CD14-positive monocyte (primary cell): ENCODE results near the gene CHCHD10. TPM values are rescaled to one million over a fixed set of nuclear protein-coding genes. Genes with fewer than 3 reads are reported as not detected.
A peak's percentile ranks its signal among the peaks of the same experiment; 100 is the strongest.

Experiments used
- DNase-seq, 3 donors: peaks; one replicate each; pipeline ENCODE4 v3.0.0-alpha.2; 2011 to 2022
- H2AFZ ChIP-seq: 2 replicates; pipeline ENCODE4 v1.6.0; 2012; ENCODE audit warnings: mild to moderate bottlenecking, low read depth, low read length, inconsistent platforms; ENCODE audit not compliant: insufficient read depth, poor library complexity, severe bottlenecking
- H3K27ac ChIP-seq, 2 donors: 1 replicate in 1 of 2; 2 replicates in 1 of 2; pipeline ENCODE4 v1.5.1; 2012 to 2013; ENCODE audit warnings: low read length in 2 of 2, control low read depth in 1 of 2, inconsistent platforms in 1 of 2, low read depth in 1 of 2, mild to moderate bottlenecking in 1 of 2
- H3K27me3 ChIP-seq, 2 donors: one replicate each; pipeline versions ENCODE4 v1.6.0 to v1.6.1; 2011 to 2013; ENCODE audit warnings: low read length in 2 of 2; ENCODE audit not compliant: control insufficient read depth in 2 of 2, insufficient read depth in 2 of 2
- H3K36me3 ChIP-seq, 2 donors: replicated peaks in 1 of 2; 1 replicate in 1 of 2; 2 replicates in 1 of 2; pipeline versions ENCODE4 v1.5.1 to v1.6.1; 2012 to 2013; ENCODE audit warnings: low read length in 2 of 2, control low read depth in 1 of 2, inconsistent platforms in 1 of 2, mild to moderate bottlenecking in 1 of 2; ENCODE audit not compliant: insufficient read depth in 2 of 2, control insufficient read depth in 1 of 2
- H3K4me1 ChIP-seq, 2 donors: 1 replicate in 1 of 2; 2 replicates in 1 of 2; pipeline versions ENCODE4 v1.5.1 to v1.6.1; 2012 to 2013; ENCODE audit warnings: low read length in 2 of 2, control low read depth in 1 of 2, inconsistent platforms in 1 of 2, mild to moderate bottlenecking in 1 of 2, moderate library complexity in 1 of 2; ENCODE audit not compliant: insufficient read depth in 2 of 2, control insufficient read depth in 1 of 2
- H3K4me2 ChIP-seq: replicated peaks from 2 replicates; pipeline ENCODE3; 2012; ENCODE audit warnings: low read length, moderate library complexity, mild to moderate bottlenecking; ENCODE audit not compliant: poor library complexity, severe bottlenecking; ENCODE audit errors: extremely low read depth
- H3K4me3 ChIP-seq, 3 experiments: fragments of 200-600 bp in 1 of 3; sonication (generic) in 1 of 3; replicated peaks in 1 of 3; 1 replicate in 2 of 3; 2 replicates in 1 of 3; pipeline ENCODE4 v1.5.1; 2011 to 2013; ENCODE audit warnings: low read length in 3 of 3, mild to moderate bottlenecking in 3 of 3, control low read depth in 2 of 3, low read depth in 2 of 3, inconsistent platforms in 1 of 3, moderate library complexity in 1 of 3
- H3K79me2 ChIP-seq: 2 replicates; pipeline ENCODE4 v1.6.0; 2012; ENCODE audit warnings: mild to moderate bottlenecking, control low read depth, inconsistent platforms, low read length, moderate library complexity; ENCODE audit not compliant: insufficient read depth
- H3K9ac ChIP-seq: 2 replicates; pipeline ENCODE4 v1.6.0; 2017; ENCODE audit warnings: low read length, mild to moderate bottlenecking; ENCODE audit not compliant: insufficient read depth, poor library complexity, severe bottlenecking
- H3K9me3 ChIP-seq, 2 donors: replicated peaks in 1 of 2; 1 replicate in 1 of 2; 2 replicates in 1 of 2; pipeline versions ENCODE4 v1.5.1 to v1.6.1; 2012 to 2013; ENCODE audit warnings: low read length in 2 of 2, control low read depth in 1 of 2; ENCODE audit not compliant: control insufficient read depth in 1 of 2, insufficient read depth in 1 of 2
- H4K20me1 ChIP-seq: 2 replicates; pipeline ENCODE4 v1.6.0; 2012; ENCODE audit warnings: mild to moderate bottlenecking, low read length, control low read depth, moderate library complexity; ENCODE audit not compliant: insufficient read depth
- H3K27ac Mint-ChIP-seq, 7 donors: one replicate each; pipeline ENCODE4 v1.8.0; 2020; ENCODE audit warnings: mild to moderate bottlenecking in 7 of 7, mixed read lengths in 7 of 7, moderate library complexity in 6 of 7, inconsistent platforms in 2 of 7
- H3K27me3 Mint-ChIP-seq, 3 donors: one replicate each; pipeline ENCODE4 v1.8.0; 2021 to 2022; ENCODE audit warnings: low read depth in 3 of 3, mild to moderate bottlenecking in 3 of 3, mixed read lengths in 3 of 3, moderate library complexity in 3 of 3, inconsistent platforms in 1 of 3
- H3K36me3 Mint-ChIP-seq, 2 donors: one replicate each; pipeline ENCODE4 v1.8.0; 2020; ENCODE audit warnings: mixed read lengths in 2 of 2, inconsistent platforms in 1 of 2, mild to moderate bottlenecking in 1 of 2
- H3K4me1 Mint-ChIP-seq: one replicate; pipeline ENCODE4 v1.8.0; 2020; ENCODE audit warnings: mild to moderate bottlenecking, mixed read lengths
- H3K4me3 Mint-ChIP-seq, 2 donors: one replicate each; pipeline ENCODE4 v1.8.0; 2020; ENCODE audit warnings: mild to moderate bottlenecking in 2 of 2, mixed read lengths in 2 of 2, moderate library complexity in 1 of 2
- H3K9me3 Mint-ChIP-seq, 7 donors: one replicate each; pipeline ENCODE4 v1.8.0; 2020 to 2022; ENCODE audit warnings: mixed read lengths in 7 of 7, mild to moderate bottlenecking in 6 of 7, moderate library complexity in 6 of 7, inconsistent platforms in 2 of 7
- CTCF ChIP-seq: fragments of 200-600 bp; IDR thresholded peaks from one replicate; pipeline ENCODE4 v1.8.0; 2022; ENCODE audit warnings: antibody characterized with exemption, mild to moderate bottlenecking
- WGBS: methylation state at CpG from one replicate; pipeline ENCODE4 v1.1.5; 2013; ENCODE audit warnings: missing lambda C conversion rate; ENCODE audit not compliant: insufficient coverage; 5-methylcytosine and 5-hydroxymethylcytosine counted together
- intact Hi-C, 2 donors: fragments of 100-400 bp; cut with micrococcal nuclease; formaldehyde crosslinking; loops; one replicate each; pipeline versions ENCODE4 v1.15.0 to v1.15.1; 2023
- polyA plus RNA-seq, 3 donors: library from polyadenylated mRNA; depleted of rRNA in 1 of 3; unstranded in 2 of 3; stranded (reverse) in 1 of 3; fragments of 300-500 nt in 2 of 3; fragments of >200 nt in 1 of 3; fragmentation: Illumina TruSeq in 2 of 3; gene quantifications; 1 replicate in 2 of 3; 2 replicates in 1 of 3; pipeline ENCODE4 v1.2.3, GENCODE V29; 2012 to 2021

Gene CHCHD10
- polyA plus RNA-seq, 3 donors: 15.3 to 46.7 (median 26.8) TPM

- Histone ChIP-seq H3K27me3 (no peaks in the 10 kb centered on the region), H2AFZ (no peak overlapping the region), H3K4me3 (no peak overlapping the region), H4K20me1 (no peaks in the 10 kb centered on the region), H3K36me3 (peaks cover 0 to 8% of the 10 kb centered on the region in 2 donors), H3K9me3 (no peaks in the 10 kb centered on the region), H3K4me1 (peaks cover 18 to 21% of the 10 kb centered on the region in 2 donors), H3K27ac (no peak overlapping the region), H3K4me2 (no peak overlapping the region), H3K9ac (no peak overlapping the region), H3K79me2 (no peaks in the 10 kb centered on the region)
- Mint-ChIP-seq H3K27ac (peak overlapping the region in 1 of 7 donors; percentile 22), H3K4me1 (peaks cover 31% of the 10 kb centered on the region), H3K27me3 (peaks cover 2 to 3% (median 2%) of the 10 kb centered on the region in 3 donors), H3K36me3 (peaks cover 3 to 8% of the 10 kb centered on the region in 2 donors), H3K9me3 (no peaks in the 10 kb centered on the region), H3K4me3 (no peak overlapping the region)
- no peak for TF ChIP-seq CTCF
- intact Hi-C loops: no loop called here
- no peak for DNase-seq
- 93% methylated on average over 4 of the region's 6 CpGs for WGBS
Observed at GRCh38 chr22:23760056-23760455, 7.7 kb downstream of the CHCHD10 start.

GRCh38 chr22:23759566-23759965, 8.2 kb downstream of the CHCHD10 start:
- H3K27ac ChIP-seq: no peak overlapping the region
- no peak overlapping the region for H3K9ac ChIP-seq
- no peaks in the 10 kb centered on the region for H3K27me3 ChIP-seq
- H3K36me3 ChIP-seq: peaks cover 0 to 3% of the 10 kb centered on the region in 2 donors
- no peak for DNase-seq
- peaks cover 29% of the 10 kb centered on the region for H3K4me1 Mint-ChIP-seq
- H3K9me3 Mint-ChIP-seq: no peaks in the 10 kb centered on the region
- peaks cover 0 to 3% of the 10 kb centered on the region in 2 donors for H3K36me3 Mint-ChIP-seq
- no peak overlapping the region for H3K4me3 Mint-ChIP-seq
- 100% methylated on average over 3 of the region's 4 CpGs for WGBS
- no peak overlapping the region for H3K27ac Mint-ChIP-seq
- no peak overlapping the region for H3K4me2 ChIP-seq
- H2AFZ ChIP-seq: no peak overlapping the region
- no peaks in the 10 kb centered on the region for H3K79me2 ChIP-seq
- H3K27me3 Mint-ChIP-seq: peaks cover 2 to 3% (median 2%) of the 10 kb centered on the region in 3 donors
- H3K4me1 ChIP-seq: peaks cover 18 to 21% of the 10 kb centered on the region in 2 donors
- no peak for TF ChIP-seq CTCF
- no peak overlapping the region for H3K4me3 ChIP-seq
- intact Hi-C loops: no loop called here
- H4K20me1 ChIP-seq: no peaks in the 10 kb centered on the region
- H3K9me3 ChIP-seq: no peaks in the 10 kb centered on the region
